Stomach (tissue), 4 donors: ENCODE data around the gene AIFM3.

Experiments used
- CTCF ChIP-seq, 7 experiments: fragments of 450-650 bp in 4 of 7; fragments of 200-600 bp in 3 of 7; sonication (generic) in 3 of 7; IDR thresholded peaks; one replicate each; pipeline ENCODE4 v1.5.1; 2016 to 2019; ENCODE audit warnings: antibody characterized with exemption in 7 of 7, control low read depth in 2 of 7, mild to moderate bottlenecking in 1 of 7
- EP300 ChIP-seq: sonication (generic); formaldehyde crosslinking; IDR thresholded peaks from one replicate; pipeline ENCODE4 v1.6.1; 2017; ENCODE audit warnings: antibody characterized with exemption
- POLR2A ChIP-seq, 4 donors: fragments of 450-650 bp; IDR thresholded peaks; one replicate each; pipeline ENCODE4 v1.6.1; 2016; ENCODE audit warnings: antibody characterized with exemption in 4 of 4, control low read depth in 2 of 4, mild to moderate bottlenecking in 1 of 4, moderate library complexity in 1 of 4
- POLR2AphosphoS5 ChIP-seq, 3 donors: sonication (generic); formaldehyde crosslinking; IDR thresholded peaks; one replicate each; pipeline ENCODE4 v1.6.1; 2016; ENCODE audit warnings: antibody characterized with exemption in 3 of 3

DNA sequence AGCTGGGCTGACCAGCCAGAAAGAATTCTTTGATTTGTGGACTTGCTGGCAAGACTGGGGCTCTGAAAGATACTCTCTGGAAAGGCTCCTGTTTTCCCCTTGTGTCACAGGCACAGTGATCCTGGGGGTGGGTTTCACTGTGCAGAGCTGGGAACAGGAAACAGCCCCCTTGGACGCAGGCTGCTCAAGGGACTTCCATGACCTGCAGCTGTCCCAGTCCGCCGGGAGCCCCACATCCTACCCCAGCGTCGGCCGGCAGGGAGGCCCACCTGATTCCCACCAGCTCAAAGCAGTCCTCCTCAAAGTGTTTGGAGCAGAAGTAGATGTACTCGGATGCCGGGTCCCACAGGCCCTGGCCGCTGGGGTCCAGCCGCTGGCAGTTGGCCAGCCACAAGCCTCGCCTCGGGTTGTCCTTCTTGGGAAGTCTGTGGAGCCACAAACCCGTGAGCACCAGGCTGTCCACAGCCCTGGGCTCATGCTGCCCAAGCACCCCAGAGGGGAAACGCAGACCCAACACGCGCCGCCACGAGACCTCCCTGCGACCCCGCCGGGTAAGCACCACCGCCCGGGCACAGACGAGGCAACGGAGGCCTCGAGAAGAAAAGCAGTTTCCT lies 34.0 kb downstream of the AIFM3 start:
- TF ChIP-seq CTCF (IDR thresholded peaks at IDR 0.05): no peak
- TF ChIP-seq POLR2AphosphoS5 (IDR thresholded peaks at IDR 0.05): no peak
- no peak for TF ChIP-seq POLR2A (IDR thresholded peaks at IDR 0.05)
- TF ChIP-seq EP300: no peak
